Anterior cingulate cortex (tissue), 58 donors: Measurements from ENCODE around the gene KMT2C.
"Not testable (repeated sequence)": the region's sequence is repeated elsewhere in the genome, so short reads cannot be mapped to it uniquely, and the experiment has no call there.

Experiments used
- DNase-seq, 58 donors: peaks; one replicate each; lab custom pipeline; 2025; lab: John Stamatoyannopoulos, UW

KMT2C gene

GRCh38 chr7:152435384-152436110 lies at the start of gene KMT2C:
KMT2C (minus strand) TSS chr7:152436003; CDS start chr7:152435786, 217 bp downstream.
- peak in 51 of 58 donors; percentile 2 to 65 (median 37) for DNase-seq

GRCh38 chr7:152481082-152481481 lies 45.3 kb upstream of the KMT2C start:
- DNase-seq: no peak

- DNase-seq: no peak
Measured at GRCh38 chr7:152480664-152481063, 44.9 kb upstream of the KMT2C start.

DNA sequence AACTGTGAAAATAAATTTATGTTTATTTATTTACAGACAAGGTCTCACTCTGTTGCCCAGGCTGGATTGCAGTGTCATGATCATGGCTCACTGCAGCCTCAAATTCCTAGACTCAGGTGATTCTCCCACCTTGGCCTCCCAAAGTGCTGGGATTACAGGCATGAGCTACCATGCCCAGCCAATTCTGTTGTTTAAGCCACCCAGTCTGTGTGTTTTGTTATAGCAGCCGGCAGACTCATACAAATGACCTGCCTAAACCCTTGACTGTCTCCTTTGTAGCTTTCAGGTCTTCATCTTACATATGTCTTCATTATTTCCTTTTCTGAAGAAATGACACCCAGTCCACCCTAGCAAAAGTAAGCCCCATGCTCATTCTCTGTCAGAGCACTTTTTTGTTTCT lies 43.8 kb upstream of the KMT2C start:
- no peak for DNase-seq

DNA sequence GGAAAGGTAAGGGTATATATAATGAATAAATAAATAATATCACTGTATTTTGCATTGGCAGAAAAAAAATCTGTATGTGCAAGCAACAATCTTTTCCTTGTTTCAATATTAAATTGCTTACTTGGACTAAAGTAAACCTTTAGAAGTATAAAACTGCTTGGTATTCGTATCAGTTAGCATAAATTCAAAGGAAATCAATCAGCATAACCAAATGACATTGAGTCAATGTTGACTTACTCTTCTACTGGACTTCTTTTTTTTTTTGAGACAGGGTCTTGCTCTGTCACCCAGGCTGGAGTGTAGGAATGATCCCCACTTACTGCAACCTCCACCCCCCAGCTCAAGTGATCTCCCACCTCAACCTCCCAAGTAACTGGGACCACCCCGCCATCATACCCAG lies 42.3 kb upstream of the KMT2C start:
- DNase-seq: no peak

- no peak for DNase-seq
Measured at GRCh38 chr7:152477079-152477478, 41.3 kb upstream of the KMT2C start.

DNA sequence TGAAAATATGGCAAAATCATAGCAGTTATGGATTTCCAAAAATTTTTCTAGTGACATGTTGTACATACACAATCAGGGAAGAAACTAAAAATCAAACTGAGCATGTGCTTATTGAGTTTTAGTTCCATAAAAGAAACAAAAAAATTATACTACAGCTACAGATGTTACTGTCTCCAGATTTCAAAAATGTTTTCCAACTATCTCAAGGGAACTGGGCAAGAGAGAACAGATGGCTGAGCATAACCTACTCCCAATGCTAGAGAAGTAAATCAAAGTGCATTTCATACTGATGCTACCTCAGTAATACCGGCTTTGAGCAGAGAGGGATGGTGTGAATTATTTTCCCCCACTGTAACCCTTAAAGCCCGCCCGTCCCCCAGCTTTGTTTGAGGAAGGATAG lies 40.7 kb upstream of the KMT2C start:
- no peak for DNase-seq

DNA sequence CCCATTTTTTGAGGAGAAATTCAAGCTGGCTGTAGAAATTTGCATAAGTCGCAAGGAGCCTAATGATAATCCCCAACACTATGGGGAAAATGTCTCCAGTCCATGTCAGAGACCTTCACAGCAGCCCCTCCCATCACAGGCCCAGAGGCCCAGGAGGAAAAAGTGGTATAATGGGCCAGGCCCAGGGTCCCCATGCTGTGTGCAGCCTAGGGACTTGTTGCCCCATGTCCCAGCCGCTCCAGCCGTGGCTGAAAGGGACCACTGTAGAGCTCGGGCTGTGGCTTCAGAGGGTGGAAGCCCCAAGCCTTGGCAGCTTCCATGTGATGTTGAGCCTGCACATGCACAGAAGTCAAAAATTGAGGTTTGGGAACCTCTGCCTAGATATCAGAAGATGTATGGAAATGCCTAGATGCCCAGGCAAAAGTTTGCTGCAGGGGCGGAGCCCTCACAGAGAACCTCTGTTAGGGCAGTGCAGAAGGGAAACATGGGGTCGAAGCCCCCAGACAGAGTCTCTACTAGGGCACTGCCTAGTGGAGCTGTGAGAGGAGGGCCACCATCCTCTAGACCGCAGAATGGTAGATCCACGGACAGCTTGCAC lies 35.3 kb upstream of the KMT2C start:
- DNase-seq: not testable (repeated sequence)

DNA sequence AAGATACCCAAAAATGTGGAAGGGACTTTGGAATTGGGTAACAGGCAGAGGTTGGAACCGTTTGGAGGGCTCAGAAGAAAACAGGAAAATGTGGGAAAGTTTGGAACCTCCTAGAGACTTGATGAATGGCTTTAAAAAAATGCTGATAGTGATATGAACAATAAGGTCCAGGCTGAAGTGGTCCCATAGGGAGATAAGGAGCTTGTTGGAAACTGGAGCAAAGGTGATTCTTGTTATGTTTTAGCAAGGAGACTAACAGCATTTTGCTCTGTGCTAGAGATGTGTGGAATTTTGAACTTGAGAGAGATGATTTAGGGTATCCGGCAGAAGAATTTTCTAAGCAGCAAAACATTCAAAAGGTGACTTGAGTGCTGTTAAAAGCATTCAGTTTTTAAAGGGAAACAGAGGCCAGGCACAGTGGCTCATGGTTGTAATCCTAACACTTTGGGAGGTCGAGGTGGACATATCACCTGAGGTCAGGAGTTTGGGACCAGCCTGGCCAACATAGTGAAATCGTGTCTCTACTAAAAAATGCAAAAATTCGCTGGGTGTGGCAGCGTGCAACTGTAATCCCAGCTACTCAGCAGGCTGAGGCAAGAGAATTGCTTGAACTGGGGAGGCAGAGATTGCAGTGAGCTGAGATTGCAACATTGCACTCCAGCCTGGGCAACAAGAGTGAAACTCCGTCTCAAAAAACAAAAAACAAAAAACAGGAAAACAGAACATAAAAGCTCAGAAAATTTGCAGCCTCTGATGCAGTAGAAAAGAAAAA lies 34.6 kb upstream of the KMT2C start:
- DNase-seq: not testable (repeated sequence)

- DNase-seq: not testable (repeated sequence)
Measured at GRCh38 chr7:152469576-152469975, 33.8 kb upstream of the KMT2C start.

GRCh38 chr7:152467225-152467624 lies 31.4 kb upstream of the KMT2C start:
- no peak for DNase-seq

GRCh38 chr7:152465119-152465387 lies 29.2 kb upstream of the KMT2C start:
- no peak for DNase-seq

DNA sequence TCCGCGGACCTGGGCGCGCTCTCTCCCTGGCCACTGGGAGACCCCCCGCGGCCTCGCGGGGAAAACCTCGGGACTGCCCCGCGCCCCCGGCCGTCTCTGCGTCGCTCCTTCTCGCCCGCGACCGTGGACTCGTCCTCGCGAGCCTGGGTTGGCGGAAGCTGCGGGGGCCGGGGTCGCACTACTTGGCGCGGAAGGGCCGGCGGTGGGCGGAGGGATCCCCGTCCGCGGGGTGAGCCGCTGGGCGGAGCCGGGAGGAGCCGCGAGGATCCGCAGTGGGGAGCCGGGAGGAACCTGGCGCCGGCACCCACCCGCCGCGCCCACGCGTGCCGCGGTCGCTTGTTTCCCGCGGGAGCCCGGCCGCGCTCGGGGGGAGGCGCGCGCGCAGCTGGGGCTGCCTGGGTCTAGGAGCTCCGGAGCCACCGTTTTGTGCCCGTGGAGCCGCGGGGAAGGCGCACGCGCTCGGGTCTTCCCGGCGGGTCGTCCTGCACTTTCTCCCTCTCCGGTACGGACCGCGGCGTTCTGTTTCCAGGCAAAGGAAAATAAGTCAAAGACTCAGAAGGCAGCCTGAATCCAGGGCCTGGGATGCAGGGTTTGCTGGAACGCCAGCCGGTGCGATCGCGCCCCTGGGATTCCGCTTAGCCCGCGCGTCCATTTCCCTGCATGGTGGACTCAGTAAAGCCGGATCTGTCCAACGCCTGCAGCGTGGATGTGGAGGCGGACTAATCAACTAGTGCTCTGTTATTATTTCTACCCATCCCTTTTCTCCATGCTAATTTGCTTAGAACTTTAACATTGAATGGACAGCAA lies 28.7 kb upstream of the KMT2C start:
- DNase-seq: peak in 57 of 58 donors; percentile 31 to 91 (median 75)

GRCh38 chr7:152463709-152464311 lies 28.0 kb upstream of the KMT2C start:
- DNase-seq: peak; percentile 93 to 100 (median 100)

DNA sequence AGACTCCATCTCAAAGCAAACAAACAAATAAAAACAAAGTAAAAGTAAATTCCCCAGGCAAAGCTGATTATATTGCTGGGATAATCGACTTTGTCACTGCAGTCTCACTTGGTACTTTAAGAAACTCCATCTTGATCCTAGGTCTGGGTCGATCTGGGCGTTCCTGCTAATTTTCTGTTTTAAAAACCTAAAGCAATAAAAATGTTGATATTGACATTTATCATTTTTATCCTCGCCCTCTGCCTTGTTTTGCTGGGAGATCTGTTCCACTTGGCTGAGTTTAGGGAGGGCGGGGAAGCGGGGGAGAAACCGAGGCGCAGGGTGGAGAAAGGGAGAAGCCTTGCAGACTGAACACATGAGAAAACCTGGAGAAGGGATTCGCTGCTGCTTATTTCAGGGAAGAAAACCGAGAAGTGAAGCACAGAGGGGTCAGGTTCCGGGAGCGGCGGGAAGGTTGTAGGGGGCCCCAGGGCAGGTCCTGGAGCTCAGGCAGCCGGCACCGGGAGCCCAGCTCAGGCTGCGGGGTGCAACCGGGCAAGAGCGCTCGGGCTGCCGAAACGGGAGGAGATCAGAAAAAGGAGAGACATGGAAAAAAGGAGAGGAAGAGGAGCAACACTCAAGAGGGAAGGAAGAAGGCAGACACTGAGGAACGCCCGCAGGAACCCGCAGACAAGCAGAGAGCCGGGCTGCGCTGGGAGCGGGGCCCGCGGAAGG lies 27.3 kb upstream of the KMT2C start:
- DNase-seq: peak in 20 of 58 donors; percentile 32 to 79 (median 64)

GRCh38 chr7:152459724-152460251 lies 24.0 kb upstream of the KMT2C start:
- DNase-seq: peak in 7 of 58 donors; percentile 2 to 13 (median 8)

DNA sequence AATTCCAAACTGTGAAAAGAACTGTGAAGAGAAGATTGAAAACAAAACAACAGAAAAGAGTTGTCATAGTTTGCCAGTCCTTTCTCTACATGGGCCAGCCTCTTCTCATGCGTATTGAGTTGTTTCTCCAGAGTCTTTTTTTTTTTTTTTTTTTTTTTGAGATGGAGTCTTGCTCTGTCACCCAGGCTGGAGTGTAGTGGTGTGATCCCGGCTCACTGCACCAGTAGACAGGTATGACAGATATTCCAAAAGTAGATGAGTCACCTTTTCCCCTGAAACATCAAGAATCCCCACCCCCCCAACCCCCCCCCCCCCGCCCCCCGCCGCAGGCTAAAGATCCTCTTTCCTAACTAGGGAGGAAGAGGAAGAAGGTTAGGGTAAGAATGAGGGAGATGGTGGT lies 15.6 kb upstream of the KMT2C start:
- no peak for DNase-seq

GRCh38 chr7:152445386-152446008 lies 9.7 kb upstream of the KMT2C start:
- DNase-seq: not testable (repeated sequence)

DNA sequence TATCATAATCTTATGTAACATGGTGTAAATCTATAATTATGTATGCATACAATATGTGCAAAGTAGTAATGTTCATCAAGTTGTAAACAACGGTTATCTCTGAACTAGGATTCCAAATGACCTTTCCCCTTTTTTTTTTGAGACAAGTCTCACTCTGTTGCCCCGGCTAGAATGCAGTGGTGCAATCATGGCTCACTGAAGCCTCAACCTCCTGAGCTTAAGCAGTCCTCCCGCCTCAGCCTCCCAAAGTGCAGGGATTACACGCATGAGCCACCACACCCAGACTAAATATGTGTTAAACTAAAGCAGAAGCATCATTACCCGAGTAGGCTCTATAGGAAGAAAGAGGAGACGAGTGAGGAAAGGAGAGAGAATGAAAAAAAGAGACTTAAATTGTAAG lies 7.8 kb upstream of the KMT2C start:
- DNase-seq: no peak
